H1 (cell line): Measurements from ENCODE around the gene MYOC.

ENCODE experiments used
- KDM1A ChIP-seq: fragments of 200-600, 300-600 bp; sonication (generic); IDR thresholded peaks from 2 replicates; pipeline ENCODE4 v1.7.1; 2016; ENCODE audit warnings: mild to moderate bottlenecking, low read length, borderline replicate concordance
- SP1 ChIP-seq: IDR thresholded peaks from 2 replicates; pipeline ENCODE4 v1.6.1; 2011; ENCODE audit warnings: low read depth, low read length
- SP2 ChIP-seq: IDR thresholded peaks from 2 replicates; pipeline ENCODE4 v1.6.1; 2012; ENCODE audit warnings: mild to moderate bottlenecking, low read length, inconsistent platforms
- SUZ12 ChIP-seq: fragments of 200-600 bp; sonication (generic); IDR thresholded peaks from 2 replicates; pipeline ENCODE4 v1.6.1; 2012; ENCODE audit warnings: mild to moderate bottlenecking, inconsistent platforms, low read length, moderate library complexity, mixed read lengths

DNA sequence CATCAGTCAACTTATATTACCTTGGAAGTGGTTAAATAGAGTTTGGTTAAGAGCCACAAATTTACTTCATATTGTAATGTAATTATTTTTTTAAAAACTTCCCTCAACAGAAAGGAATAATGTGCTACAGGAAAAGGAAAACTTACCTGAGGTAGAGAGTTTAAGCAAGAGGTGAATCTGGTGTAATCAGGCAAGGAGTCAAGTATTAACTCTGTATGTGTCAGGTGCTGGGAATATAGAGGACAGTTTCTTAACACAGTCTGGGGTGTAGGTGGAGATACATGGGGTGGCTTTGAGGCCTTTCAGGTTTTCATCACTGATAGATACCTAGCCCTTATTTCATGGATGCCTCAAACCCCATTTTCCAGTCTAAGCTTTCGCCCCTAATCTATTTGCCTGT, 56.4 kb downstream of the MYOC start:
- TF ChIP-seq SUZ12, result no peak
- no peak for TF ChIP-seq SP1
- no peak for TF ChIP-seq SP2
- no peak for TF ChIP-seq KDM1A
